ENCODE measurements around the gene ISOC2.
"Not testable (repeated sequence)": the region's sequence is repeated elsewhere in the genome, so short reads cannot be mapped to it uniquely, and the experiment has no call there.

The ISOC2 gene

GRCh38 chr19:55436847-55437246 is 24.6 kb downstream of the ISOC2 start:
- no peak for DNase-seq

GRCh38 chr19:55435020-55435419 is 26.4 kb downstream of the ISOC2 start:
- DNase-seq: no peak

GRCh38 chr19:55434356-55434919 is 27.0 kb downstream of the ISOC2 start:
- DNase-seq: no peak

GRCh38 chr19:55433292-55433691 is 28.1 kb downstream of the ISOC2 start:
- no peak for DNase-seq

GRCh38 chr19:55432241-55432959 is 29.0 kb downstream of the ISOC2 start:
- DNase-seq: no peak

- DNase-seq: no peak
These were observed 30.3 kb downstream of the ISOC2 start for GRCh38 chr19:55431183-55431582.

GRCh38 chr19:55426042-55426441 is 35.4 kb downstream of the ISOC2 start:
- DNase-seq: no peak

- no peak for DNase-seq
These were observed 36.9 kb downstream of the ISOC2 start for GRCh38 chr19:55424518-55424917.

GRCh38 chr19:55423225-55424005 is 38.0 kb downstream of the ISOC2 start:
- DNase-seq: no peak

GRCh38 chr19:55421281-55421680 is 40.2 kb downstream of the ISOC2 start:
- not testable (repeated sequence) for DNase-seq

- DNase-seq: no peak
These were observed 41.7 kb downstream of the ISOC2 start for GRCh38 chr19:55419624-55420236.

GRCh38 chr19:55419103-55419502 is 42.3 kb downstream of the ISOC2 start:
- DNase-seq: no peak

- DNase-seq: peak; percentile 74
These were observed 43.3 kb downstream of the ISOC2 start for GRCh38 chr19:55418185-55418584.

- DNase-seq: no peak
These were observed 51.3 kb downstream of the ISOC2 start for GRCh38 chr19:55410168-55410567.

GRCh38 chr19:55409179-55409578 is 52.3 kb downstream of the ISOC2 start:
- DNase-seq: not testable (repeated sequence)

GRCh38 chr19:55408533-55408872 is 52.9 kb downstream of the ISOC2 start:
- DNase-seq: no peak

GRCh38 chr19:55407800-55408532 is 53.5 kb downstream of the ISOC2 start:
- peak; percentile 99 for DNase-seq

- DNase-seq: not testable (repeated sequence)
These were observed 54.0 kb downstream of the ISOC2 start, which contains the start of gene UBE2S for GRCh38 chr19:55407550-55407799. Gene UBE2S (minus strand): TSS chr19:55407788. CDS start chr19:55407589, 199 bp downstream.

- DNase-seq: no peak
These were observed 54.5 kb downstream of the ISOC2 start for GRCh38 chr19:55406826-55407549.

- DNase-seq: no peak
These were observed 55.2 kb downstream of the ISOC2 start for GRCh38 chr19:55406091-55406825.

- DNase-seq: no peak
These were observed 55.8 kb downstream of the ISOC2 start for GRCh38 chr19:55405638-55406037.
